ENCODE results near the gene SART1. TPM values are rescaled to one million over a fixed set of nuclear protein-coding genes. Genes with fewer than 3 reads are reported as not detected.
"Not testable (repeated sequence)": the region's sequence is repeated elsewhere in the genome, so short reads cannot be mapped to it uniquely, and the experiment has no call there.

SART1 gene
- total and polyA plus RNA-seq, 7 donors = 22.2 to 50.0 (median 36.7) TPM

- WGBS, 2 donors = 70 to 74% methylated on average over 8 of the region's 8 CpGs
- H3K9me3 ChIP-seq = no peaks in the 10 kb centered on the region
- H3K4me3 ChIP-seq = no peak overlapping the region
- no peaks in the 10 kb centered on the region for H3K36me3 ChIP-seq
- no peak overlapping the region for H3K27ac ChIP-seq
- DNase-seq = no peak
- H3K27me3 ChIP-seq = no peaks in the 10 kb centered on the region
- no peak for TF ChIP-seq CTCF (IDR thresholded peaks at IDR 0.05)
- no peak for TF ChIP-seq EP300 (IDR thresholded peaks at IDR 0.05)
- no peak for TF ChIP-seq POLR2AphosphoS5 (IDR thresholded peaks at IDR 0.05)
- no peak for TF ChIP-seq POLR2A (IDR thresholded peaks at IDR 0.05)
- intact Hi-C loops (cut with DNase I) = no loop called here
- H3K4me1 ChIP-seq = peaks cover 0 to 9% (median 9%) of the 10 kb centered on the region in 4 donors
Observed at GRCh38 chr11:66020212-66020611, 58.7 kb downstream of the SART1 start.

GRCh38 chr11:66020618-66021357 lies 59.3 kb downstream of the SART1 start:
- Histone ChIP-seq H3K4me1 (peaks cover 0 to 9% (median 9%) of the 10 kb centered on the region in 4 donors), H3K4me3 (no peak overlapping the region), H3K27ac (no peak overlapping the region), H3K36me3 (no peaks in the 10 kb centered on the region), H3K27me3 (no peaks in the 10 kb centered on the region), H3K9me3 (no peaks in the 10 kb centered on the region)
- intact Hi-C loops (cut with DNase I) = no loop called here
- WGBS, 2 donors = 79 to 85% methylated on average over 25 of the region's 25 CpGs
- DNase-seq = no peak
- TF ChIP-seq CTCF (IDR thresholded peaks at IDR 0.05) (no peak), POLR2AphosphoS5 (IDR thresholded peaks at IDR 0.05) (no peak), POLR2A (IDR thresholded peaks at IDR 0.05) (no peak), EP300 (IDR thresholded peaks at IDR 0.05) (no peak)

- H3K27me3 ChIP-seq = no peaks in the 10 kb centered on the region
- peaks cover 0 to 9% (median 9%) of the 10 kb centered on the region in 4 donors for H3K4me1 ChIP-seq
- no peaks in the 10 kb centered on the region for H3K36me3 ChIP-seq
- 14 to 21% methylated on average over 46 of the region's 46 CpGs for WGBS, 2 donors
- H3K4me3 ChIP-seq = peak overlapping the region in 2 of 4 donors; percentile 3 to 16
- TF ChIP-seq EP300 (IDR thresholded peaks at IDR 0.05) (no peak), POLR2AphosphoS5 (IDR thresholded peaks at IDR 0.05) (no peak), CTCF (IDR thresholded peaks at IDR 0.05) (peak; percentile 82 to 95 (median 88))
- intact Hi-C loops (cut with DNase I) = no loop called here
- DNase-seq = peak; percentile 80
- H3K27ac ChIP-seq = no peak overlapping the region
- H3K9me3 ChIP-seq = no peaks in the 10 kb centered on the region
Observed at GRCh38 chr11:66022401-66023185, 61.1 kb downstream of the SART1 start.

GRCh38 chr11:66023186-66023440 lies 61.6 kb downstream of the SART1 start:
- intact Hi-C loops (cut with DNase I) = not testable (repeated sequence)

DNA sequence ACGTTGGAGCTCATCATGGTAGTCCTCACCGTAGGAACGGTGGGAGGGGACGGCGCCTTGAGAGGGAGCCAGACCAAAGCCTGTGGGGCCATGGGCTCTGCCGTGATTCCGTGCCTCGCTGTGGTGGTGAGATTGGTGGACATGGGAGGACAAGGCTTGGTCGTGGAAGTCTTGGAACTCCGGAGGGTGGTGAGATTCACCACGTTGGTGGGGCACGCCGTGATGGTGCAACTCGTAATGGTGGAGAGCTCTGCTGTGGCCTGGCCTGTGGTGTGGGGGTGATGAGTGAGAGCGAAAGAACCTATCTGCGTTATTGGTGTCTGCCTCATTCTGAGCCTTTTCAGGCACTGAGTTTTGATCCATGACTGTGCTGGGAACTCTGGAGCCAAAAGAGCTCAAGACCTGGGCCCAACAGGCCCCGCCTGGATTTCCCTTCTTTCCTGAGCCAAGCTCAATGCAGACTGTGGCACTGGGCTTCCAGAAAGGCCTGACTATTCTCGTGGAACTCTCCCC lies 64.5 kb downstream of the SART1 start, which contains the start of gene CATSPER1:
TSS of gene CATSPER1 (minus strand) at position 463 of the 513 bp plus-strand sequence. CDS start at position 363, 100 bp downstream.
- TF ChIP-seq CTCF (IDR thresholded peaks at IDR 0.05) (no peak), EP300 (IDR thresholded peaks at IDR 0.05) (no peak), POLR2AphosphoS5 (IDR thresholded peaks at IDR 0.05) (no peak), POLR2A (IDR thresholded peaks at IDR 0.05) (no peak)
- intact Hi-C loops (cut with DNase I) = no loop called here

More at GRCh38 chr11:66023186-66023440, 61.6 kb downstream of the SART1 start:
- H3K9me3 ChIP-seq, DNase-seq, H3K27me3 ChIP-seq, H3K36me3 ChIP-seq, H3K4me3 ChIP-seq, H3K27ac ChIP-seq, H3K4me1 ChIP-seq: not testable (repeated sequence)
- 70 to 87% methylated on average over 5 of the region's 5 CpGs for WGBS, 2 donors

More for the DNA sequence above, 64.5 kb downstream of the SART1 start, which contains the start of gene CATSPER1:
- 88 to 91% methylated on average over 18 of the region's 18 CpGs for WGBS, 2 donors
- H3K4me3 ChIP-seq = no peak within 1 kb of the TSS
- H3K36me3 ChIP-seq = no peaks in the 10 kb centered on the region
- no peaks in the 10 kb centered on the region for H3K9me3 ChIP-seq
- peaks cover 0 to 9% (median 9%) of the 10 kb centered on the region in 4 donors for H3K4me1 ChIP-seq
- no peaks in the 10 kb centered on the region for H3K27me3 ChIP-seq
- no peak within 1 kb of the TSS for H3K27ac ChIP-seq
- DNase-seq = no peak

All from sigmoid colon (tissue), 7 donors.